Epithelial cell of proximal tubule (primary cell): Measurements from ENCODE around the gene ATP11A. TPM values are rescaled to one million over a fixed set of nuclear protein-coding genes. Genes with fewer than 3 reads are reported as not detected.

Source experiments
- DNase-seq: peaks from one replicate; pipeline ENCODE4 v3.0.0-alpha.2; 2011; ENCODE audit warnings: low read depth
- H3K4me3 ChIP-seq: 2 replicates; pipeline ENCODE4 v1.5.1; 2011; ENCODE audit warnings: low read depth, mild to moderate bottlenecking, low read length
- CTCF ChIP-seq: conservative IDR thresholded peaks from 2 replicates; pipeline ENCODE4 v1.5.1; 2012; ENCODE audit warnings: low read depth, mild to moderate bottlenecking, low read length
- total RNA-seq: library from RNA; depleted of rRNA; stranded (reverse); fragments of >200 nt; gene quantifications from 2 replicates; pipeline ENCODE4 v1.2.3, GENCODE V29; 2015

ATP11A gene
- total RNA-seq, 1 donor from 2014 or later, result 27.2 TPM

GRCh38 chr13:112832811-112833210, 143.0 kb downstream of the ATP11A start:
- H3K4me3 ChIP-seq, result no peak overlapping the region
- TF ChIP-seq CTCF, result no peak
- no peak for DNase-seq

GRCh38 chr13:112833551-112834257, 143.9 kb downstream of the ATP11A start:
- H3K4me3 ChIP-seq, result no peak overlapping the region
- TF ChIP-seq CTCF, result no peak
- DNase-seq, result no peak

GRCh38 chr13:112835344-112835743, 145.5 kb downstream of the ATP11A start:
- no peak for TF ChIP-seq CTCF
- no peak for DNase-seq
- no peak overlapping the region for H3K4me3 ChIP-seq

- H3K4me3 ChIP-seq, result no peak overlapping the region
- no peak for TF ChIP-seq CTCF
- no peak for DNase-seq
These were observed 146.0 kb downstream of the ATP11A start for GRCh38 chr13:112835796-112836195.

GRCh38 chr13:112836940-112837339, 147.1 kb downstream of the ATP11A start:
- TF ChIP-seq CTCF, result no peak
- no peak for DNase-seq
- no peak overlapping the region for H3K4me3 ChIP-seq

GRCh38 chr13:112837371-112838037, 147.7 kb downstream of the ATP11A start:
- no peak for TF ChIP-seq CTCF
- DNase-seq, result no peak
- H3K4me3 ChIP-seq, result no peak overlapping the region
